Psoas muscle (tissue), 8 donors: ENCODE results near the gene PEX5L. TPM values are rescaled to one million over a fixed set of nuclear protein-coding genes. Genes with fewer than 3 reads are reported as not detected.

Source experiments
- ATAC-seq, 4 donors: fragments of 200-7000 bp; cut with Tn5 transposase; one replicate each; pipeline ENCODE4 v1.9.1; 2020; ENCODE audit warnings: moderate library complexity in 3 of 4, mild to moderate bottlenecking in 2 of 4
- DNase-seq, 2 donors: peaks; one replicate each; pipeline ENCODE4 v3.0.0-alpha.2; 2020
- H3K27ac ChIP-seq: fragments of 200-600 bp; one replicate; pipeline ENCODE4 v1.8.0; 2022
- H3K27me3 ChIP-seq, 3 donors: fragments of 200-600 bp in 1 of 3; one replicate each; pipeline versions ENCODE4 v1.6.1 to v1.8.0; 2013 to 2022; ENCODE audit warnings: low read length in 2 of 3, mild to moderate bottlenecking in 2 of 3, moderate library complexity in 1 of 3; ENCODE audit not compliant: insufficient read depth in 3 of 3
- H3K36me3 ChIP-seq, 2 donors: fragments of 200-600 bp in 1 of 2; one replicate each; pipeline versions ENCODE4 v1.6.1 to v1.8.0; 2013 to 2022; ENCODE audit warnings: low read depth in 1 of 2, mild to moderate bottlenecking in 1 of 2, moderate library complexity in 1 of 2; ENCODE audit not compliant: insufficient read depth in 1 of 2
- H3K4me1 ChIP-seq: fragments of 200-600 bp; one replicate; pipeline ENCODE4 v1.8.0; 2022
- H3K4me3 ChIP-seq: fragments of 200-600 bp; one replicate; pipeline ENCODE4 v1.8.0; 2022; ENCODE audit warnings: mild to moderate bottlenecking
- H3K9me3 ChIP-seq: fragments of 200-600 bp; one replicate; pipeline ENCODE4 v1.8.0; 2022
- CTCF ChIP-seq: fragments of 200-600 bp; IDR thresholded peaks from one replicate; pipeline ENCODE4 v1.8.0; 2022; ENCODE audit warnings: antibody characterized with exemption
- WGBS, 3 donors: extraction: QIAGEN DNeasy Blood & Tissue Kit; methylation state at CpG; one replicate each; pipeline versions ENCODE4 v1.1.6 to v1.1.7; 2013; 5-methylcytosine and 5-hydroxymethylcytosine counted together
- intact Hi-C, 2 donors: fragments of 100-400 bp; cut with DNase I; formaldehyde crosslinking; loops; one replicate each; pipeline versions ENCODE4 v1.11.0 to v1.14.2; 2022
- polyA plus RNA-seq, 3 donors: library from polyadenylated mRNA; stranded (reverse); fragments of 200-250 nt; gene quantifications; one replicate each; pipeline ENCODE4 v1.2.3, GENCODE V29; 2013
- total RNA-seq, 4 donors: library from RNA; stranded (reverse); fragmentation: NEBNext Ultra II Directional in 2 of 4; extraction: Animal tissue kit (Norgen Biotek cat#: 25700) in 2 of 4; gene quantifications; one replicate each; pipeline versions ENCODE4 v1.2.1 to v1.2.4, GENCODE V29; 2021 to 2023
- donor health status: healthy with polysubstance abuse.
- donor health status: DM: no; HTN: no; CAD: no; lungs with moderate emphysema.
- donor health status: Bipolar disorder and iron deficiency.
- donor health status: healthy.
- donor health status: DM: yes; HTN: yes; CAD: no.
- donor health status: DM: no; HTN: no; CAD: no.
- donor health status: DM: no; HTN: no; CAD: no.
- donor health status: DM: yes; HTN: yes; CAD: no.

PEX5L gene
- total and polyA plus RNA-seq, 7 donors: 0.14 TPM; not detected in 6

- Histone ChIP-seq H3K36me3 (no peaks in the 10 kb centered on the region), H3K9me3 (peaks cover 18% of the 10 kb centered on the region), H3K27me3 (no peaks in the 10 kb centered on the region), H3K4me3 (no peak overlapping the region), H3K4me1 (no peaks in the 10 kb centered on the region), H3K27ac (no peak overlapping the region)
- 69 to 83% (median 81%) methylated on average over 2 of the region's 2 CpGs for WGBS, 3 donors
- ATAC-seq (no peak), DNase-seq (no peak)
- intact Hi-C loops: no loop called here
- no peak for TF ChIP-seq CTCF
These were observed 32.2 kb downstream of the PEX5L start for GRCh38 chr3:180004542-180004941.

GRCh38 chr3:180002006-180002405 is 34.7 kb downstream of the PEX5L start:
- Histone ChIP-seq H3K27me3 (no peaks in the 10 kb centered on the region), H3K4me3 (no peak overlapping the region), H3K27ac (no peak overlapping the region), H3K9me3 (no peaks in the 10 kb centered on the region), H3K4me1 (no peaks in the 10 kb centered on the region), H3K36me3 (no peaks in the 10 kb centered on the region)
- DNase-seq (no peak), ATAC-seq (no peak)
- intact Hi-C loops: no loop called here
- WGBS, 3 donors: 68 to 73% (median 72%) methylated on average over 2 of the region's 2 CpGs
- no peak for TF ChIP-seq CTCF

- WGBS, 3 donors: 62 to 69% (median 69%) methylated on average over 4 of the region's 4 CpGs
- Histone ChIP-seq H3K4me1 (no peaks in the 10 kb centered on the region), H3K9me3 (no peaks in the 10 kb centered on the region), H3K27me3 (no peaks in the 10 kb centered on the region), H3K4me3 (no peak overlapping the region), H3K36me3 (no peaks in the 10 kb centered on the region), H3K27ac (no peak overlapping the region)
- DNase-seq: no peak
- TF ChIP-seq CTCF: no peak
- no peak for ATAC-seq
- intact Hi-C loops: no loop called here
These were observed 36.2 kb downstream of the PEX5L start for GRCh38 chr3:180000500-180000899.

- no peak for DNase-seq
- WGBS, 3 donors: 63 to 81% (median 78%) methylated on average over 2 of the region's 2 CpGs
- no peak for ATAC-seq
- Histone ChIP-seq H3K27me3 (no peaks in the 10 kb centered on the region), H3K4me3 (no peak overlapping the region), H3K27ac (no peak overlapping the region), H3K9me3 (no peaks in the 10 kb centered on the region), H3K36me3 (no peaks in the 10 kb centered on the region), H3K4me1 (no peaks in the 10 kb centered on the region)
- no peak for TF ChIP-seq CTCF
- intact Hi-C loops: no loop called here
These were observed 41.3 kb downstream of the PEX5L start for GRCh38 chr3:179995406-179995805.

- H3K27ac ChIP-seq: no peak overlapping the region
- no peaks in the 10 kb centered on the region for H3K4me1 ChIP-seq
- intact Hi-C loops: no loop called here
- H3K27me3 ChIP-seq: no peaks in the 10 kb centered on the region
- H3K4me3 ChIP-seq: no peak overlapping the region
- H3K9me3 ChIP-seq: no peaks in the 10 kb centered on the region
- ATAC-seq (no peak), DNase-seq (no peak)
- TF ChIP-seq CTCF: no peak
- WGBS, 3 donors: 89 to 94% (median 91%) methylated on average over 1 of the region's 1 CpG
- H3K36me3 ChIP-seq: no peaks in the 10 kb centered on the region
These were observed 44.9 kb downstream of the PEX5L start for GRCh38 chr3:179991883-179992282.
